Measurements from ENCODE around the gene GIT2. TPM values are rescaled to one million over a fixed set of nuclear protein-coding genes. Genes with fewer than 3 reads are reported as not detected.
A peak's percentile ranks its signal among the peaks of the same experiment; 100 is the strongest.

Gene GIT2
- total and polyA plus RNA-seq, 8 donors, result 16.5 to 38.8 (median 30.0) TPM

- intact Hi-C loops (cut with DNase I), result loop anchor here in 1 of 3 donors (10.0 kb wide), 1 partner anchor 67 kb away; no protein-coding TSS in a partner anchor
- FAIRE-seq (no peak), ATAC-seq (no peak)
Observed at GRCh38 chr12:109881752-109882151, 114.4 kb downstream of the GIT2 start.

GRCh38 chr12:109880938-109881337 lies 115.2 kb downstream of the GIT2 start:
- Histone ChIP-seq H3K9me3 (no peaks in the 10 kb centered on the region), H3K36me3 (no peaks in the 10 kb centered on the region), H3K4me3 (peak overlapping the region; percentile 31 to 77 (median 58)), H3K4me1 (peaks cover 0 to 13% (median 7%) of the 10 kb centered on the region in 3 donors), H3K27me3 (no peaks in the 10 kb centered on the region), H3K27ac (no peak overlapping the region)
- ATAC-seq, result peak in 3 of 4 donors; percentile 16 to 39 (median 28)
- intact Hi-C loops (cut with DNase I), result loop anchor here in 1 of 3 donors (10.0 kb wide), 1 partner anchor 66 kb away; no protein-coding TSS in a partner anchor
- no peak for FAIRE-seq
- TF ChIP-seq CTCF (IDR thresholded peaks at IDR 0.05), result no peak
- DNase-seq, result no peak
- 12 to 13% methylated on average over 9 of the region's 9 CpGs for WGBS, 2 donors

More at GRCh38 chr12:109881752-109882151, 114.4 kb downstream of the GIT2 start:
- Histone ChIP-seq H3K36me3 (no peaks in the 10 kb centered on the region), H3K27me3 (no peaks in the 10 kb centered on the region), H3K9me3 (no peaks in the 10 kb centered on the region), H3K27ac (no peak overlapping the region), H3K4me3 (no peak overlapping the region), H3K4me1 (peaks cover 0 to 13% (median 7%) of the 10 kb centered on the region in 3 donors)
- no peak for TF ChIP-seq CTCF (IDR thresholded peaks at IDR 0.05)
- no peak for DNase-seq
- 85 to 96% methylated on average over 2 of the region's 2 CpGs for whole genome bisulfite sequencing, 2 donors

GRCh38 chr12:109880043-109880931 lies 115.9 kb downstream of the GIT2 start, which contains the start of gene GLTP:
Gene GLTP, minus strand, starts transcription at chr12:109880541. Its CDS starts 167 bp downstream, at chr12:109880374.
- no peak for FAIRE-seq
- Histone ChIP-seq H3K36me3 (no peaks in the 10 kb centered on the region), H3K27ac (peak within 1 kb of the TSS in 1 of 4 donors; percentile 62), H3K4me1 (peaks cover 6 to 16% (median 7%) of the 10 kb centered on the region in 3 donors), H3K27me3 (no peaks in the 10 kb centered on the region), H3K4me3 (peak within 1 kb of the TSS; percentile 51 to 77 (median 62)), H3K9me3 (no peaks in the 10 kb centered on the region)
- 0% methylated on average over 45 to 92 of the region's 92 CpGs for WGBS, 2 donors
- peak; percentile 96 to 98 (median 98) for ATAC-seq
- peak in 3 of 4 donors; percentile 32 to 46 (median 40) for TF ChIP-seq CTCF (IDR thresholded peaks at IDR 0.05)
- DNase-seq, result peak; percentile 78 to 96 (median 92)
- intact Hi-C loops (cut with DNase I), result loop anchor here in 1 of 3 donors (10.0 kb wide), 1 partner anchor 65 kb away; no protein-coding TSS in a partner anchor

Other genes with a start within 250 kb of the GIT2 start
- gene TRPV4, start 163.0 kb downstream of the GIT2 start, total RNA-seq, result 1 to 10 TPM; 1.9 to 4.8 (median 3.6) TPM
- 1 to 10 TPM; 3.9 to 4.9 TPM for gene TRPV4, start 163.0 kb downstream of the GIT2 start, polyA plus RNA-seq
- 10 to 100 TPM; 14.7 to 24.9 (median 19.3) TPM for gene GLTP, start 115.8 kb downstream of the GIT2 start, total RNA-seq
- gene GLTP, start 115.8 kb downstream of the GIT2 start, polyA plus RNA-seq, result 10 to 100 TPM; 16.2 TPM
- gene TCHP, start 96.1 kb downstream of the GIT2 start, total RNA-seq, result 10 to 100 TPM in 3 of 6 donors, 1 to 10 TPM in 3; 8.4 to 11.9 (median 10.2) TPM
- 10 to 100 TPM; 10.8 to 20.9 TPM for gene TCHP, start 96.1 kb downstream of the GIT2 start, polyA plus RNA-seq
- 10 to 100 TPM; 14.0 to 29.7 (median 16.7) TPM for gene ANKRD13A, start 3.1 kb upstream of the GIT2 start, total RNA-seq
- gene ANKRD13A, start 3.1 kb upstream of the GIT2 start, polyA plus RNA-seq, result 10 to 100 TPM; 10.7 to 25.7 TPM
- gene C12orf76, start 52.2 kb upstream of the GIT2 start, total RNA-seq, result 1 to 10 TPM; 4.3 to 9.7 (median 5.8) TPM
- 10 to 100 TPM in 1 of 2 donors, 1 to 10 TPM in 1; 6.8 to 17.0 TPM for gene C12orf76, start 52.2 kb upstream of the GIT2 start, polyA plus RNA-seq
- 1 to 10 TPM; 2.1 to 5.9 (median 3.4) TPM for gene IFT81, start 128.0 kb upstream of the GIT2 start, total RNA-seq
- 1 to 10 TPM; 2.5 to 7.2 TPM for gene IFT81, start 128.0 kb upstream of the GIT2 start, polyA plus RNA-seq

Measured in pancreas (tissue), 10 donors.